ENCODE results near the gene DALRD3.
A peak's percentile ranks its signal among the peaks of the same experiment; 100 is the strongest.

Gene DALRD3

GRCh38 chr3:49017971-49018706 is at the start of gene DALRD3:
DALRD3 (minus strand) TSS chr3:49018580; CDS start chr3:49018564, 16 bp downstream.
- no peak for DNase-seq (ENCODE audit: low read depth)

- DNase-seq (ENCODE audit: low read depth), result no peak
These were observed 39.6 kb upstream of the DALRD3 start for GRCh38 chr3:49058011-49058410.

- no peak for DNase-seq (ENCODE audit: low read depth)
These were observed 38.9 kb upstream of the DALRD3 start for GRCh38 chr3:49057268-49057667.

GRCh38 chr3:49054344-49054862 is 36.0 kb upstream of the DALRD3 start:
- DNase-seq (ENCODE audit: low read depth), result no peak

- no peak for DNase-seq (ENCODE audit: low read depth)
These were observed 35.2 kb upstream of the DALRD3 start for GRCh38 chr3:49053543-49053942.

GRCh38 chr3:49035281-49035680 is 16.9 kb upstream of the DALRD3 start:
- DNase-seq (ENCODE audit: low read depth), result no peak

- DNase-seq (ENCODE audit: low read depth), result no peak
These were observed 16.3 kb upstream of the DALRD3 start for GRCh38 chr3:49034650-49035049.

- no peak for DNase-seq (ENCODE audit: low read depth)
These were observed 14.4 kb upstream of the DALRD3 start for GRCh38 chr3:49032646-49033304.

GRCh38 chr3:49030321-49030720 is 11.9 kb upstream of the DALRD3 start:
- DNase-seq (ENCODE audit: low read depth), result no peak

GRCh38 chr3:49029563-49029884 is 11.1 kb upstream of the DALRD3 start:
- no peak for DNase-seq (ENCODE audit: low read depth)

- peak; percentile 80 for DNase-seq (ENCODE audit: low read depth)
These were observed 10.5 kb upstream of the DALRD3 start, which contains the start of gene IMPDH2 for GRCh38 chr3:49028673-49029562. IMPDH2 (minus strand) TSS chr3:49029398; CDS start chr3:49029350, 48 bp downstream.

- DNase-seq (ENCODE audit: low read depth), result no peak
These were observed 9.9 kb upstream of the DALRD3 start for GRCh38 chr3:49028298-49028672.

GRCh38 chr3:49027634-49028033 is 9.3 kb upstream of the DALRD3 start:
- DNase-seq (ENCODE audit: low read depth), result no peak

GRCh38 chr3:49026536-49026935 is 8.2 kb upstream of the DALRD3 start:
- DNase-seq (ENCODE audit: low read depth), result no peak

- no peak for DNase-seq (ENCODE audit: low read depth)
These were observed 7.6 kb upstream of the DALRD3 start for GRCh38 chr3:49025793-49026520.

GRCh38 chr3:49025005-49025792 is 6.8 kb upstream of the DALRD3 start:
- DNase-seq (ENCODE audit: low read depth), result no peak

- no peak for DNase-seq (ENCODE audit: low read depth)
These were observed 6.1 kb upstream of the DALRD3 start for GRCh38 chr3:49024449-49024848.

- no peak for DNase-seq (ENCODE audit: low read depth)
These were observed 5.4 kb upstream of the DALRD3 start for GRCh38 chr3:49023775-49024174.

- no peak for DNase-seq (ENCODE audit: low read depth)
These were observed 4.3 kb upstream of the DALRD3 start for GRCh38 chr3:49022688-49023171.

GRCh38 chr3:49021813-49022687 is 3.7 kb upstream of the DALRD3 start, which contains the start of gene NDUFAF3:
NDUFAF3 (plus strand) TSS chr3:49022121; CDS start chr3:49022145, 24 bp downstream.
- DNase-seq (ENCODE audit: low read depth), result peak; percentile 76

Measured in stimulated activated CD8-positive, alpha-beta memory T cell treated with anti-CD3 and anti-CD28 coated beads, Interleukin-15, amount 100 ng/mL, for 1 hour (primary cell).